ENCODE results near the gene UBE2S. TPM values are rescaled to one million over a fixed set of nuclear protein-coding genes. Genes with fewer than 3 reads are reported as not detected.

Gene UBE2S
- total RNA-seq, 1 experiment from 2014 or later = 635 TPM

- POLR2A ChIA-PET = interaction anchor here (0.5 to 0.7 kb wide), 2 partner anchors 58 to 164 kb away, joined by 3 read pairs; no protein-coding TSS in a partner anchor
- CTCF ChIA-PET = no interaction called here
- peak; percentile 11 for ATAC-seq
- in situ Hi-C loops (cut with HindIII; ENCODE audit: low pct_unique_long_range_greater_than_20kb, low sequenced_read_pairs) (no loop called here), intact Hi-C loops (cut with micrococcal nuclease; ENCODE audit: unreplicated experiment) (loop anchor here (10.0 kb wide), 1 partner anchor 79 kb away; no protein-coding TSS in a partner anchor)
- no TSS peak for BruUV-seq (replicated peaks)
- Histone ChIP-seq H3K27me3 (ENCODE audit: control insufficient read depth, insufficient read depth, low read length) (no peaks in the 10 kb centered on the region), H3K36me3 (ENCODE audit: control insufficient read depth, insufficient read depth, low read length) (no peaks in the 10 kb centered on the region), H3K4me1 (ENCODE audit: control insufficient read depth, insufficient read depth, low read length) (peaks cover 54% of the 10 kb centered on the region), H3K9me3 (ENCODE audit: control insufficient read depth, insufficient read depth, low read depth, low read length) (no peaks in the 10 kb centered on the region), H3K27ac (ENCODE audit: low read length) (peak overlapping the region; percentile 32; the same call in 1 of the 2 replicates), H3K4me3 (ENCODE audit: low read depth in 2 of 2, low read length in 2 of 2) (no peak overlapping the region; a peak in 1 of 4 replicates)
- TF ChIP-seq CTCF (IDR thresholded peaks at IDR 0.05) (no peak), TCF7L2 (IDR thresholded peaks at IDR 0.05; ENCODE audit: low read depth, low read length) (no peak), POLR2AphosphoS5 (IDR thresholded peaks at IDR 0.05; ENCODE audit: low read depth, low read length) (no peak), REST (IDR thresholded peaks at IDR 0.05; ENCODE audit: insufficient read depth in 1 of 2, low read depth in 2 of 2, low read length in 1 of 2) (no peak), SIN3A (IDR thresholded peaks at IDR 0.05; ENCODE audit: borderline replicate concordance, insufficient read depth, low read depth, low read length) (no peak)
- no peak for DNase-seq (ENCODE audit: low read depth, low spot score)
Measured at GRCh38 chr19:55373306-55373992, 34.1 kb downstream of the UBE2S start.

- no peak for TF ChIP-seq REST (IDR thresholded peaks at IDR 0.05; ENCODE audit: insufficient read depth in 1 of 2, low read depth in 2 of 2, low read length in 1 of 2)
- no peak for TF ChIP-seq POLR2AphosphoS5 (IDR thresholded peaks at IDR 0.05; ENCODE audit: low read depth, low read length)
- TF ChIP-seq CTCF (IDR thresholded peaks at IDR 0.05) = no peak
- TF ChIP-seq SIN3A (IDR thresholded peaks at IDR 0.05; ENCODE audit: borderline replicate concordance, insufficient read depth, low read depth, low read length) = no peak
- no peak for TF ChIP-seq TCF7L2 (IDR thresholded peaks at IDR 0.05; ENCODE audit: low read depth, low read length)
- DNase-seq (ENCODE audit: low read depth, low spot score) (no peak), ATAC-seq (no peak)
- Histone ChIP-seq H3K9me3 (ENCODE audit: control insufficient read depth, insufficient read depth, low read depth, low read length) (no peaks in the 10 kb centered on the region), H3K36me3 (ENCODE audit: control insufficient read depth, insufficient read depth, low read length) (no peaks in the 10 kb centered on the region), H3K27ac (ENCODE audit: low read length) (peak overlapping the region; percentile 6; the same call in 1 of the 2 replicates), H3K4me1 (ENCODE audit: control insufficient read depth, insufficient read depth, low read length) (peaks cover 47% of the 10 kb centered on the region), H3K4me3 (ENCODE audit: low read depth in 2 of 2, low read length in 2 of 2) (no peak overlapping the region), H3K27me3 (ENCODE audit: control insufficient read depth, insufficient read depth, low read length) (no peaks in the 10 kb centered on the region)
- intact Hi-C loops (cut with micrococcal nuclease; ENCODE audit: unreplicated experiment) = loop anchor here (10.0 kb wide), 1 partner anchor 78 kb away; no protein-coding TSS in a partner anchor
- ChIA-PET POLR2A (interaction anchor here (0.5 kb wide), 1 partner anchor 163 kb away, joined by 3 read pairs; no protein-coding TSS in a partner anchor), CTCF (no interaction called here)
- in situ Hi-C loops (cut with HindIII; ENCODE audit: low pct_unique_long_range_greater_than_20kb, low sequenced_read_pairs) = no loop called here
- no TSS peak for BruUV-seq (replicated peaks)
Measured at GRCh38 chr19:55372316-55373081, 35.1 kb downstream of the UBE2S start.
